ENCODE results near the gene HSPBAP1.

- TF ChIP-seq CTCF (IDR thresholded peaks at IDR 0.05) = no peak
- TF ChIP-seq POLR2A (IDR thresholded peaks at IDR 0.05) = no peak
Measured at GRCh38 chr3:122745369-122746021, 48.1 kb downstream of the HSPBAP1 start.
